Pancreas (tissue), 10 donors: Measurements from ENCODE around the gene CACNA1I. TPM values are rescaled to one million over a fixed set of nuclear protein-coding genes. Genes with fewer than 3 reads are reported as not detected.

ENCODE experiments used
- ATAC-seq, 4 donors: fragments of 200-7000 bp; cut with Tn5 transposase; one replicate each; pipeline versions ENCODE4 v1.8.0 to v1.9.1; 2020; ENCODE audit warnings: mild to moderate bottlenecking in 4 of 4, moderate library complexity in 4 of 4
- DNase-seq, 6 donors: peaks; one replicate each; pipeline ENCODE4 v3.0.0-alpha.2; 2020
- FAIRE-seq: peaks from 2 replicates; lab custom pipeline; 2012; peaks lifted over from hg19 to GRCh38; lab: Jason Lieb, UNC
- H3K27ac ChIP-seq, 4 donors: fragments of 200-600 bp; sonication (generic); 1 replicate in 3 of 4; 2 replicates in 1 of 4; pipeline versions ENCODE4 v1.5.0 to v1.8.0; 2020
- H3K27me3 ChIP-seq, 4 donors: fragments of 200-600 bp; one replicate each; pipeline ENCODE4 v1.8.0; 2021
- H3K36me3 ChIP-seq, 3 donors: fragments of 200-600 bp; sonication (generic) in 1 of 3; one replicate each; pipeline versions ENCODE4 v1.5.0 to v1.8.0; 2020 to 2021
- H3K4me1 ChIP-seq, 3 donors: fragments of 200-600 bp; one replicate each; pipeline ENCODE4 v1.8.0; 2021
- H3K4me3 ChIP-seq, 4 donors: fragments of 200-600 bp; sonication (generic) in 2 of 4; one replicate each; pipeline versions ENCODE4 v1.5.0 to v1.8.0; 2020 to 2021
- H3K9me3 ChIP-seq, 4 donors: fragments of 200-600 bp; one replicate each; pipeline ENCODE4 v1.8.0; 2021
- WGBS, 2 donors: extraction: QIAGEN DNeasy Blood & Tissue Kit; methylation state at CpG; one replicate each; pipeline ENCODE4 v1.1.7; 2013; 5-methylcytosine and 5-hydroxymethylcytosine counted together
- intact Hi-C, 3 donors: fragments of 100-400 bp; cut with DNase I; formaldehyde crosslinking; loops; one replicate each; pipeline versions ENCODE4 v1.11.1 to v1.14.2; 2022
- polyA plus RNA-seq, 2 donors: library from polyadenylated mRNA; stranded (reverse); fragments of 200-250 nt; gene quantifications; one replicate each; pipeline ENCODE4 v1.2.3, GENCODE V29; 2013
- total RNA-seq, 6 donors: library from RNA; stranded (reverse); fragmentation: NEBNext Ultra II Directional in 4 of 6; extraction: Animal tissue kit (Norgen Biotek cat#: 25700) in 4 of 6; gene quantifications; one replicate each; pipeline versions ENCODE4 v1.2.1 to v1.2.4, GENCODE V29; 2021 to 2023
- TF ChIP-seq, protein P1 (sequence below), 4 donors: fragments of 200-600 bp; sonication (generic) in 3 of 4; IDR thresholded peaks; one replicate each; pipeline versions ENCODE4 v1.5.0 to v1.8.0; 2021; ENCODE audit warnings: antibody characterized with exemption in 4 of 4
- donor health status: healthy with polysubstance abuse.
- donor health status: DM: no; HTN: no; CAD: no; lungs with moderate emphysema.
- donor health status: DM: no; HTN: no; CAD: no.
- donor health status: control.
- donor health status: control.
- donor health status: Bipolar disorder and iron deficiency.
- donor health status: DM: yes; HTN: yes; CAD: no.
- donor health status: DM: no; HTN: no; CAD: no.
- donor health status: DM: no; HTN: no; CAD: no.
- donor health status: DM: yes; HTN: yes; CAD: no.

The CACNA1I gene
- total and polyA plus RNA-seq, 8 donors: 0.04 to 0.21 (median 0.07) TPM

DNA sequence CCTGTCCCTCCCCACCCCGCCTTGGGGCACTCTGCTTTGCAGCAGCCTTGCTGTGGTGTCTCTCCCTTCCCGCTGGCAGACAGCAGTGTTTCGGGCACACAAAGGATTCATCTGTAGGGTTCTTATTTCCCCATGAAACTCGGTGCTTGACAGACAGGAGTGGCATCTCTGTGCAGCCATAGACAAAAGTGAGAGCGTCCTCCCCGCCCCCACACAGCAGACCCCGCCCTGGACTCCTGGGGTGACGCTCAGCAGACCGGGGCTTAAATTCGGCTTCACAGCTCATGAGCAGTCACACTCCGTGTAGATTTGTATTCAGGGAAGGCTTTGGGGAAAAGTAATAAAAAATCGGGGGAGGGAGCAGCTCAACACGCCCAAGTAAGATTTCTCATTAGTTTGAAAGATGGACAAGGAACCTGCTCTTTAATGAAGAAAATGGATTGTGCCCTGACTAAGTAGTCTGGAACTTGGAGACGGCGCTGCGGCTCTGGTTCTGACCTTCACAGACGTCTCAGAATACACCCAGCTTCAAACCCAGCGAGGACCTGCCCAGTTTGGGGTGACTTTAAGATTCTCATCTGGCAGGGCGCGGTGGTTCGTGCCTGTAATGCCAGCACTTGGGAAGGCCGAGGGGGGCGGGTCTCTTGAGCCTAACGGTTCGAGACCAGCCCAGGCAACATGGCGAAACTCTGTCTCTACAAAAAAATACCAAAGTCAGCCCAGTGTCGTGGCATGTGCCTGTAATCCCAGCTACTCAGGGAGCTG is 136.0 kb downstream of the CACNA1I start:
- Histone ChIP-seq H3K4me1 (no peaks in the 10 kb centered on the region), H3K4me3 (no peak overlapping the region), H3K27ac (no peak overlapping the region), H3K9me3 (no peaks in the 10 kb centered on the region), H3K27me3 (no peaks in the 10 kb centered on the region), H3K36me3 (no peaks in the 10 kb centered on the region)
- WGBS, 2 donors: 82 to 85% methylated on average over 27 of the region's 27 CpGs
- DNase-seq: no peak
- no peak for FAIRE-seq
- TF ChIP-seq, protein P1, sequence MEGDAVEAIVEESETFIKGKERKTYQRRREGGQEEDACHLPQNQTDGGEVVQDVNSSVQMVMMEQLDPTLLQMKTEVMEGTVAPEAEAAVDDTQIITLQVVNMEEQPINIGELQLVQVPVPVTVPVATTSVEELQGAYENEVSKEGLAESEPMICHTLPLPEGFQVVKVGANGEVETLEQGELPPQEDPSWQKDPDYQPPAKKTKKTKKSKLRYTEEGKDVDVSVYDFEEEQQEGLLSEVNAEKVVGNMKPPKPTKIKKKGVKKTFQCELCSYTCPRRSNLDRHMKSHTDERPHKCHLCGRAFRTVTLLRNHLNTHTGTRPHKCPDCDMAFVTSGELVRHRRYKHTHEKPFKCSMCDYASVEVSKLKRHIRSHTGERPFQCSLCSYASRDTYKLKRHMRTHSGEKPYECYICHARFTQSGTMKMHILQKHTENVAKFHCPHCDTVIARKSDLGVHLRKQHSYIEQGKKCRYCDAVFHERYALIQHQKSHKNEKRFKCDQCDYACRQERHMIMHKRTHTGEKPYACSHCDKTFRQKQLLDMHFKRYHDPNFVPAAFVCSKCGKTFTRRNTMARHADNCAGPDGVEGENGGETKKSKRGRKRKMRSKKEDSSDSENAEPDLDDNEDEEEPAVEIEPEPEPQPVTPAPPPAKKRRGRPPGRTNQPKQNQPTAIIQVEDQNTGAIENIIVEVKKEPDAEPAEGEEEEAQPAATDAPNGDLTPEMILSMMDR (IDR thresholded peaks at IDR 0.05): no peak
- ATAC-seq: no peak
- intact Hi-C loops: no loop called here

DNA sequence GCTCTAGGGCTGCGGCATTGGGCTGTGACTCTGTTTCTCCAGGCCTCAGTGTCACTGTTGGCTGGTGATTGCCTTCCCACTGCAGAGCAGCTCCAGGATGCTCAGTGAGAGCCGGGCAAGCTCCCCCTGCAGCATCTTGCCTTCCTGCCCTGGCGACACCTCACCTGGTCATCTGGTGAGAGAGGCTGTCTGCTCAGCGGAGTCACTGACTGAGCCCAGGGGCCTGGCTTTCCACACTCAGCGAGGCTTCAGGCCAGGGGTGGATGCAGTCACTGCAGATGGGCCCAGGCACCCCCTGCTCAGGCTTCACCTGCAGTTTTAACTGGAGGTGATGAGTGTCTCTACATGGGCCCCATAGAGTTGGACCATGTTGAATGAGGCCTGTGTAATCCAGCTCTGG is 136.8 kb downstream of the CACNA1I start:
- Histone ChIP-seq H3K27me3 (no peaks in the 10 kb centered on the region), H3K4me1 (no peaks in the 10 kb centered on the region), H3K27ac (no peak overlapping the region), H3K9me3 (no peaks in the 10 kb centered on the region), H3K36me3 (no peaks in the 10 kb centered on the region), H3K4me3 (no peak overlapping the region)
- FAIRE-seq: no peak
- DNase-seq: no peak
- intact Hi-C loops: no loop called here
- TF ChIP-seq, protein P1 (IDR thresholded peaks at IDR 0.05): no peak
- ATAC-seq: no peak
- WGBS, 2 donors: 92 to 96% methylated on average over 5 of the region's 5 CpGs

DNA sequence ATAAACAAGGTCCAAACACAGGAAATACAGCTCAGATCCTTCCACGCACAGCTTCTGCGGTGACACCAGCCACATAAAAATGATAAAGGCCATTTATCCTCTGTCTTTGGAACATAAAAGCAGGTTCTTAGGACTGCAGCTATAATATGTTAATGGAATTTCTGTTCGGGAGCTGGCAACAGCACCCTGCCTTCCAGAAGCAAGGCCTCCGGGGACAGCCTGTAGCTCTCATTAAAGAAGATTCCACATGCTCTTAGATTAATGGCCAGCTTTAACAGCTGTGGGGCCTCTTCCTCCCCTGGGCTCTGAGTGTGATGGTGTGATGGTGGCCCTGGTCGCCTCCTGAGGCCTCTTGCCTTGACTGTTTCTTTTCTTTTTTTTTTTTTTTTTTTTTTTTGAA is 137.3 kb downstream of the CACNA1I start:
- no peak for DNase-seq
- H3K9me3 ChIP-seq: no peaks in the 10 kb centered on the region
- no peak for ATAC-seq
- WGBS, 2 donors: 81 to 83% methylated on average over 5 of the region's 5 CpGs
- H3K4me1 ChIP-seq: no peaks in the 10 kb centered on the region
- FAIRE-seq: no peak
- H3K27me3 ChIP-seq: no peaks in the 10 kb centered on the region
- H3K36me3 ChIP-seq: no peaks in the 10 kb centered on the region
- no peak overlapping the region for H3K27ac ChIP-seq
- intact Hi-C loops: no loop called here
- TF ChIP-seq, protein P1 (IDR thresholded peaks at IDR 0.05): no peak
- H3K4me3 ChIP-seq: no peak overlapping the region

DNA sequence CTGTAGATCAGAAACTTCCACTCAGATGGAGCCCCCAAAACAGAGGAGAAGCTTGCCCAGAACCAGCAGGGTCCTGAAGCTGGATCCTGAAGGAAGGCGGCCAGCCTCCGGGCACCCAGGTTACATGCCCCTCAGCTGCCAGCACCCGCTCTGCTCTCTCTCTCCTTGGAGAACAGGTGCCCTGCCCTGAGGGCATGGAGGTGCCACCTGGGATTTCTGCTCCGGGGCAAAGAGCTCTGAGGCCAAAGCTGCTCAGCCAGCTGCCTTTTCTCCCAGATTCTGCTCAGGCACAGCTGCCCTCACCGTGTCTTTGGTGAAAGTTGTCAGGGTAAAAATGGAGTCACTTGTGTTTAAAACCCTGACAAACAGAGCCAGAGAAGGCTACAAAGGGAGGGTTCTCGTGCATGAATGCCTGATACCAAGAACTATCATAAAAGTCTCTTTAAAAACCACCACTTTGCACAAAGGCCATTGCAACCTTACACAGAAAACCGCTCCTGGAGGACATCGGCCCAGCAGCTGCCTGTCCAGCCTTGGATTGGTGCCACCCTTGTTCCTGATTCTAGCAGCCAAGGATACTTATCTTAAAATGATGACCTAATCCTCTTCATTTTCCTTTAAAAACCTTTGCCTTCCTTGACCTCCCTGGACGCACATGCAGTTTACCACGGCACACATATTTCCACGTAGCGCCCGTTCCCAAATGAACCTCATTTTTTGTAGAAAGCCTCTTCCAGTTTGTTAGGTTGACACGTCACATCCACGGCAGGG is 140.0 kb downstream of the CACNA1I start:
- TF ChIP-seq, protein P1 (IDR thresholded peaks at IDR 0.05): no peak
- Histone ChIP-seq H3K4me1 (no peaks in the 10 kb centered on the region), H3K4me3 (no peak overlapping the region), H3K36me3 (no peaks in the 10 kb centered on the region), H3K27me3 (no peaks in the 10 kb centered on the region), H3K27ac (no peak overlapping the region), H3K9me3 (no peaks in the 10 kb centered on the region)
- DNase-seq (peak in 4 of 6 donors; percentile 34 to 64 (median 54)), FAIRE-seq (no peak), ATAC-seq (peak; percentile 55 to 88 (median 70))
- WGBS, 2 donors: 53 to 56% methylated on average over 15 of the region's 15 CpGs
- intact Hi-C loops: no loop called here
